Measurements from ENCODE around the gene DENND2A. TPM values are rescaled to one million over a fixed set of nuclear protein-coding genes. Genes with fewer than 3 reads are reported as not detected.

Gene DENND2A
- total and polyA plus RNA-seq, 2 of the 4 experiments (the other 2 are of a cell fraction) = 7.5 to 10.3 TPM

GRCh38 chr7:140654661-140655060, 14.0 kb upstream of the DENND2A start:
- intact Hi-C loops (cut with micrococcal nuclease) (no loop called here), dilution Hi-C loops (cut with HindIII; ENCODE audit: low sequenced_read_pairs, unreplicated experiment) (no loop called here), in situ Hi-C loops (cut with MboI; ENCODE audit: low sequenced_read_pairs) (loop anchor here (5.0 kb wide), 2 partner anchors 132 to 177 kb away; partner anchors contain the start of gene MKRN1)
- Histone ChIP-seq H3K79me1 (ENCODE audit: low read depth in 1 of 2, low read length in 2 of 2) (no peaks in the 10 kb centered on the region), H4K20me1 (ENCODE audit: insufficient read depth, low read length) (no peaks in the 10 kb centered on the region), H3K36me3 (ENCODE audit: control insufficient read depth, insufficient read depth, low read length) (no peaks in the 10 kb centered on the region), H3K14ac (replicated peaks; ENCODE audit: low read depth, low read length) (no peak overlapping the region), H3K4ac (ENCODE audit: low read depth, low read length) (no peak overlapping the region), H4K91ac (ENCODE audit: insufficient read depth, low read depth, low read length) (no peak overlapping the region), H3K9me3 (ENCODE audit: control insufficient read depth, insufficient read depth, low read length) (no peaks in the 10 kb centered on the region), H4K5ac (ENCODE audit: low read depth, low read length) (no peak overlapping the region), H3K23ac (ENCODE audit: low read depth, low read length) (no peak overlapping the region), H3K4me2 (ENCODE audit: low read depth, low read length) (no peak overlapping the region), H2BK20ac (ENCODE audit: low read depth, low read length) (no peak overlapping the region), H2BK120ac (ENCODE audit: low read depth, low read length) (no peak overlapping the region), H4K8ac (ENCODE audit: low read depth in 2 of 2, low read length in 2 of 2) (no peak overlapping the region), H2AK5ac (ENCODE audit: low read depth, low read length) (peak overlapping the region; percentile 46; the same call in 1 of the 2 replicates), H3K56ac (ENCODE audit: extremely low read depth, insufficient read depth, low read length) (no peak overlapping the region), H3K9me1 (ENCODE audit: insufficient read depth, low read length) (0 out of 2 replicates have a peak, but pooled peaks cover 3% of the 10 kb centered on the region), H2AK9ac (replicated peaks; ENCODE audit: low read depth, low read length, poor library complexity) (peak overlapping the region; percentile 53), H3K18ac (ENCODE audit: low read depth, low read length) (no peak overlapping the region), H3K27ac (ENCODE audit: insufficient read depth, low read length) (no peak overlapping the region), H3K4me3 (ENCODE audit: insufficient read depth, low read depth, low read length) (no peak overlapping the region), H3K27me3 (ENCODE audit: control insufficient read depth, insufficient read depth, low read length) (no peaks in the 10 kb centered on the region), H2BK5ac (ENCODE audit: low read depth, low read length, poor library complexity, severe bottlenecking) (no peak overlapping the region), H3K4me1 (ENCODE audit: control insufficient read depth, insufficient read depth, low read length) (peaks cover 7% of the 10 kb centered on the region), H3K9ac (ENCODE audit: low read depth, low read length) (no peak overlapping the region), H2BK15ac (ENCODE audit: low read depth, low read length) (no peak overlapping the region), H2AFZ (replicated peaks; ENCODE audit: low read length, poor library complexity) (no peak overlapping the region)
- BruUV-seq (replicated peaks) = no TSS peak
- WGBS, 2 experiments (ENCODE audit: extremely low coverage in 2 of 2, insufficient read length in 1 of 2) = 88% methylated on average over 3 of the region's 4 CpGs; no CpG with 5 or more reads in 1 of the 2 experiments
- ChIA-PET POLR2A (ENCODE audit: unreplicated experiment) (no interaction called here), CTCF (no interaction called here)
- no peak for ATAC-seq (ENCODE audit: low read depth)
- no peak for DNase-seq
- TF ChIP-seq SMC3 (IDR thresholded peaks at IDR 0.05; ENCODE audit: low read depth, low read length) = no peak
- TF ChIP-seq MAFK (IDR thresholded peaks at IDR 0.05; ENCODE audit: low read depth, low read length) = no peak
- no peak for TF ChIP-seq POLR2A (IDR thresholded peaks at IDR 0.05; ENCODE audit: low read depth, low read length)
- no peak for TF ChIP-seq FOS (IDR thresholded peaks at IDR 0.05; ENCODE audit: low read depth, low read length)
- TF ChIP-seq RAD21 (IDR thresholded peaks at IDR 0.05; ENCODE audit: low read length) = no peak
- TF ChIP-seq CTCF (conservative IDR thresholded peaks at IDR 0.05; ENCODE audit: low read depth, low read length) = no peak
- no peak for TF ChIP-seq USF2 (IDR thresholded peaks at IDR 0.05; ENCODE audit: low read depth, low read length)
- no peak for TF ChIP-seq ELK1 (IDR thresholded peaks at IDR 0.05; ENCODE audit: borderline replicate concordance, low read depth, low read length)

Data from IMR-90 (cell line).